ENCODE measurements around the gene PARD6G. TPM values are rescaled to one million over a fixed set of nuclear protein-coding genes. Genes with fewer than 3 reads are reported as not detected.

Gene PARD6G
- total and polyA plus RNA-seq, 2 of the 8 experiments (the other 6 are each of a cell fraction or from before 2014, with no cell fraction given): 11.3 to 17.9 TPM

- no peak for TF ChIP-seq SUZ12 (IDR thresholded peaks at IDR 0.05; ENCODE audit: low read length)
- no peak for TF ChIP-seq RFX5 (IDR thresholded peaks at IDR 0.05; ENCODE audit: borderline replicate concordance, low read depth, low read length)
- no peak for TF ChIP-seq ATF3 (IDR thresholded peaks at IDR 0.05; ENCODE audit: insufficient read depth, low read depth, low read length)
- no peak for TF ChIP-seq CEBPB (IDR thresholded peaks at IDR 0.05; ENCODE audit: low read depth, low read length)
- no peak for TF ChIP-seq MAFK (IDR thresholded peaks at IDR 0.05; ENCODE audit: low read depth, low read length)
- TF ChIP-seq E2F6 (IDR thresholded peaks at IDR 0.05): no peak
- TF ChIP-seq SP1 (IDR thresholded peaks at IDR 0.05; ENCODE audit: low read depth, low read length): no peak
- TF ChIP-seq BACH1 (IDR thresholded peaks at IDR 0.05; ENCODE audit: low read length): no peak
These were observed 65.5 kb downstream of the PARD6G start (continued) for GRCh38 chr18:80181642-80182461.

Data from H1 (cell line).